GM20000 (cell line): ENCODE data around the gene CCDC68.

Experiments
- DNase-seq: peaks from one replicate; pipeline ENCODE4 v3.0.0; 2012; ENCODE audit warnings: low spot score
- TF ChIP-seq, protein P1 (sequence below): IDR thresholded peaks from 2 replicates; pipeline ENCODE4 v1.5.1; 2012; ENCODE audit warnings: mild to moderate bottlenecking, control low read depth; ENCODE audit errors: extremely low read depth, missing control alignments

The CCDC68 gene

GRCh38 chr18:54961016-54961423, 1.8 kb upstream of the CCDC68 start:
- TF ChIP-seq, protein P1, sequence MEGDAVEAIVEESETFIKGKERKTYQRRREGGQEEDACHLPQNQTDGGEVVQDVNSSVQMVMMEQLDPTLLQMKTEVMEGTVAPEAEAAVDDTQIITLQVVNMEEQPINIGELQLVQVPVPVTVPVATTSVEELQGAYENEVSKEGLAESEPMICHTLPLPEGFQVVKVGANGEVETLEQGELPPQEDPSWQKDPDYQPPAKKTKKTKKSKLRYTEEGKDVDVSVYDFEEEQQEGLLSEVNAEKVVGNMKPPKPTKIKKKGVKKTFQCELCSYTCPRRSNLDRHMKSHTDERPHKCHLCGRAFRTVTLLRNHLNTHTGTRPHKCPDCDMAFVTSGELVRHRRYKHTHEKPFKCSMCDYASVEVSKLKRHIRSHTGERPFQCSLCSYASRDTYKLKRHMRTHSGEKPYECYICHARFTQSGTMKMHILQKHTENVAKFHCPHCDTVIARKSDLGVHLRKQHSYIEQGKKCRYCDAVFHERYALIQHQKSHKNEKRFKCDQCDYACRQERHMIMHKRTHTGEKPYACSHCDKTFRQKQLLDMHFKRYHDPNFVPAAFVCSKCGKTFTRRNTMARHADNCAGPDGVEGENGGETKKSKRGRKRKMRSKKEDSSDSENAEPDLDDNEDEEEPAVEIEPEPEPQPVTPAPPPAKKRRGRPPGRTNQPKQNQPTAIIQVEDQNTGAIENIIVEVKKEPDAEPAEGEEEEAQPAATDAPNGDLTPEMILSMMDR = no peak

GRCh38 chr18:54960197-54960596, 936 bp upstream of the CCDC68 start:
- no peak for DNase-seq
- TF ChIP-seq, protein P1 = no peak

More at GRCh38 chr18:54961016-54961423, 1.8 kb upstream of the CCDC68 start:
- DNase-seq = no peak

- no peak for DNase-seq
- TF ChIP-seq, protein P1 = no peak
These were observed 1.3 kb downstream of the CCDC68 start for GRCh38 chr18:54957996-54958395.

- TF ChIP-seq, protein P1 = no peak
- no peak for DNase-seq
These were observed 1.9 kb downstream of the CCDC68 start for GRCh38 chr18:54957296-54957832.

DNA sequence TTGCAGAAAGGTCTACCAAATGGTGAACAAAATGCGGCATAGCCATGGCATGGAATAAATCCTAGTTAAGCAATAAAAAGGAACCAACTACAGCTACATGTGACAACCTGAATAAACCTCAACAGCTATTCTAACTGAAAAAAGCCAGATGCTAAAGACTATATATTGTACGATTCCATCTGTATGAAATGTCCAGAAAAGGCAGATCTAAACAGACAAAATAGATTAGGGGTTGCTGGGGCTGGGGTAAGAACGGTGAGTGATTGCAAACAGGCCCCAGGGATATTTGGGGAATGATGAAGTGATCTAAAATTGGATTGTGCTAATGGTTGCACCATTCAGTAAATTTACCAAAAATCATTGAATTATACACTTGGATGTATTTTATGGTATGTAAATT, 2.8 kb downstream of the CCDC68 start:
- DNase-seq = no peak
- TF ChIP-seq, protein P1 = no peak

GRCh38 chr18:54952026-54952425, 7.2 kb downstream of the CCDC68 start:
- TF ChIP-seq, protein P1 = no peak
- DNase-seq = no peak

DNA sequence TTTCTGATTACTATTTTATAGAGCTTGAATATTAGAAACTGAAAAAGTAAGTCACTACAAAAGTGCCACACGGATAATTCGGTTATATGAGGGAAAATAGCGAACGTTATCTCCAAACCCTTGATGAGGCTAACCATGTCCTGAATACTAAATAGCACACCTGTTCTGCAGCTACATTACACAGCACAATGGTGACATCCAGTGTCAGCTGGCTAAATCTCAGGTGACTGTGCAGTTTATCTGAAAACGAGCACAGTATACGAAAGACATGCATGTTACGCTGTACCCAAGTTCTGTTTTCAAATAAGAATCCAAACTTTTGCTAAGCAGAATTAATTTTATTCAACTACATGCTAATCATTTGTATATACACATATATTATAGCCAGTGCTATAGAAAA, 9.0 kb downstream of the CCDC68 start:
- no peak for DNase-seq
- TF ChIP-seq, protein P1 = no peak
